ENCODE results near the gene CTNNA2.

DNA sequence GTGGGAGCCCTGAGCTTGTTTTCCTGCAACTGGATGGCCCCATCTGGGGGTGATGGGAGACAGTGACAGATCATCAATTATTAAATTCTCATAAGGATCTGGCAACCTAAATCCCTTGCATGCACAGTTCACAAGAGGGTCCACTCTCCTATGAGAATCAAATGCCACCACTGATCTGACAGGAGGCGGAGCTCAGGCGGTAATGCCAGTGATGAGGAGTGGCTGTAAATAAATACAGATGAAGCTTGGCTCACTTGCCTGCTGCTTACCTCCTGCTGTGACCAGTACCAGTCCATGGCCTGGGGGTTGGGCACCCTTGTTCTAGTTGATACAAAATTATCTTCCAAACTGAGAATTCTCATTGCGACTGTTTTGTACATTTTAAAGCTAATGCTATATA lies 258.6 kb downstream of the CTNNA2 start:
- TF ChIP-seq, protein P1, sequence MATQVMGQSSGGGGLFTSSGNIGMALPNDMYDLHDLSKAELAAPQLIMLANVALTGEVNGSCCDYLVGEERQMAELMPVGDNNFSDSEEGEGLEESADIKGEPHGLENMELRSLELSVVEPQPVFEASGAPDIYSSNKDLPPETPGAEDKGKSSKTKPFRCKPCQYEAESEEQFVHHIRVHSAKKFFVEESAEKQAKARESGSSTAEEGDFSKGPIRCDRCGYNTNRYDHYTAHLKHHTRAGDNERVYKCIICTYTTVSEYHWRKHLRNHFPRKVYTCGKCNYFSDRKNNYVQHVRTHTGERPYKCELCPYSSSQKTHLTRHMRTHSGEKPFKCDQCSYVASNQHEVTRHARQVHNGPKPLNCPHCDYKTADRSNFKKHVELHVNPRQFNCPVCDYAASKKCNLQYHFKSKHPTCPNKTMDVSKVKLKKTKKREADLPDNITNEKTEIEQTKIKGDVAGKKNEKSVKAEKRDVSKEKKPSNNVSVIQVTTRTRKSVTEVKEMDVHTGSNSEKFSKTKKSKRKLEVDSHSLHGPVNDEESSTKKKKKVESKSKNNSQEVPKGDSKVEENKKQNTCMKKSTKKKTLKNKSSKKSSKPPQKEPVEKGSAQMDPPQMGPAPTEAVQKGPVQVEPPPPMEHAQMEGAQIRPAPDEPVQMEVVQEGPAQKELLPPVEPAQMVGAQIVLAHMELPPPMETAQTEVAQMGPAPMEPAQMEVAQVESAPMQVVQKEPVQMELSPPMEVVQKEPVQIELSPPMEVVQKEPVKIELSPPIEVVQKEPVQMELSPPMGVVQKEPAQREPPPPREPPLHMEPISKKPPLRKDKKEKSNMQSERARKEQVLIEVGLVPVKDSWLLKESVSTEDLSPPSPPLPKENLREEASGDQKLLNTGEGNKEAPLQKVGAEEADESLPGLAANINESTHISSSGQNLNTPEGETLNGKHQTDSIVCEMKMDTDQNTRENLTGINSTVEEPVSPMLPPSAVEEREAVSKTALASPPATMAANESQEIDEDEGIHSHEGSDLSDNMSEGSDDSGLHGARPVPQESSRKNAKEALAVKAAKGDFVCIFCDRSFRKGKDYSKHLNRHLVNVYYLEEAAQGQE (IDR thresholded peaks at IDR 0.05; ENCODE audit: insufficient read depth in 1 of 2, low read depth in 2 of 2, low read length in 1 of 2), result no peak
- TF ChIP-seq, protein P2, sequence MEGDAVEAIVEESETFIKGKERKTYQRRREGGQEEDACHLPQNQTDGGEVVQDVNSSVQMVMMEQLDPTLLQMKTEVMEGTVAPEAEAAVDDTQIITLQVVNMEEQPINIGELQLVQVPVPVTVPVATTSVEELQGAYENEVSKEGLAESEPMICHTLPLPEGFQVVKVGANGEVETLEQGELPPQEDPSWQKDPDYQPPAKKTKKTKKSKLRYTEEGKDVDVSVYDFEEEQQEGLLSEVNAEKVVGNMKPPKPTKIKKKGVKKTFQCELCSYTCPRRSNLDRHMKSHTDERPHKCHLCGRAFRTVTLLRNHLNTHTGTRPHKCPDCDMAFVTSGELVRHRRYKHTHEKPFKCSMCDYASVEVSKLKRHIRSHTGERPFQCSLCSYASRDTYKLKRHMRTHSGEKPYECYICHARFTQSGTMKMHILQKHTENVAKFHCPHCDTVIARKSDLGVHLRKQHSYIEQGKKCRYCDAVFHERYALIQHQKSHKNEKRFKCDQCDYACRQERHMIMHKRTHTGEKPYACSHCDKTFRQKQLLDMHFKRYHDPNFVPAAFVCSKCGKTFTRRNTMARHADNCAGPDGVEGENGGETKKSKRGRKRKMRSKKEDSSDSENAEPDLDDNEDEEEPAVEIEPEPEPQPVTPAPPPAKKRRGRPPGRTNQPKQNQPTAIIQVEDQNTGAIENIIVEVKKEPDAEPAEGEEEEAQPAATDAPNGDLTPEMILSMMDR (IDR thresholded peaks at IDR 0.05), result no peak
- TF ChIP-seq SIN3A (IDR thresholded peaks at IDR 0.05; ENCODE audit: borderline replicate concordance, insufficient read depth, low read depth, low read length), result no peak
- TF ChIP-seq POLR2AphosphoS5 (IDR thresholded peaks at IDR 0.05; ENCODE audit: low read depth, low read length), result no peak
- no peak for TF ChIP-seq TCF7L2 (IDR thresholded peaks at IDR 0.05; ENCODE audit: low read depth, low read length)

Measured in Panc1 (cell line).